SU-DHL-6 (cell line): ENCODE data around the gene CDH13.

Source experiments
- H2AFZ ChIP-seq: fragments of 200-600 bp; sonication (generic); 2 replicates; pipeline ENCODE4 v1.6.1; 2014; ENCODE audit warnings: low read depth, mild to moderate bottlenecking, moderate library complexity, mixed read lengths, antibody characterized with exemption, low read length; ENCODE audit not compliant: severe bottlenecking
- H3F3A ChIP-seq: fragments of 200-600 bp; shearing (Covaris generic); 2 replicates; pipeline ENCODE4 v1.6.0; 2016; ENCODE audit warnings: antibody characterized with exemption, mild to moderate bottlenecking; ENCODE audit not compliant: insufficient read depth
- H3K27ac ChIP-seq: fragments of 200-600 bp; sonication (generic); 2 replicates; pipeline ENCODE4 v1.5.1; 2016; ENCODE audit warnings: low read depth, mild to moderate bottlenecking, low read length, moderate library complexity, mixed read lengths
- H3K27me3 ChIP-seq: fragments of 200-600 bp; sonication (generic), shearing (Covaris generic); 2 replicates; pipeline ENCODE4 v1.6.0; 2014; ENCODE audit warnings: mild to moderate bottlenecking, low read length
- H3K36me3 ChIP-seq: fragments of 200-600 bp; sonication (generic); 2 replicates; pipeline ENCODE4 v1.6.1; 2014; ENCODE audit warnings: mild to moderate bottlenecking, low read length, mixed read lengths
- H3K4me2 ChIP-seq: fragments of 300-600, 200-600 bp; shearing (Covaris generic), sonication (generic); 2 replicates; pipeline ENCODE4 v1.6.0; 2014; ENCODE audit warnings: low read length, low read depth, mild to moderate bottlenecking; ENCODE audit not compliant: poor library complexity, severe bottlenecking
- H3K4me3 ChIP-seq: fragments of 200-600 bp; sonication (generic); 2 replicates; pipeline ENCODE4 v1.5.1; 2014; ENCODE audit warnings: antibody characterized with exemption, low read length, mild to moderate bottlenecking, mixed read lengths; ENCODE audit not compliant: insufficient read depth, poor library complexity, severe bottlenecking
- H3K79me2 ChIP-seq: fragments of 200-600 bp; sonication (generic); 2 replicates; pipeline ENCODE4 v1.6.1; 2014; ENCODE audit warnings: mild to moderate bottlenecking, low read length, moderate library complexity; ENCODE audit not compliant: insufficient read depth
- H3K9ac ChIP-seq: fragments of 200-600 bp; sonication (generic); 2 replicates; pipeline ENCODE4 v1.7.0; 2014; ENCODE audit warnings: mild to moderate bottlenecking, low read length
- H3K9me2 ChIP-seq: fragments of 200-600 bp; sonication (generic); replicated peaks from 2 replicates; pipeline ENCODE4 v1.6.1; 2014; ENCODE audit warnings: low read length; ENCODE audit not compliant: insufficient read depth
- H3K9me3 ChIP-seq: fragments of 200-600 bp; sonication (generic); 2 replicates; pipeline ENCODE4 v1.6.1; 2014; ENCODE audit warnings: low read length, mixed read lengths; ENCODE audit not compliant: insufficient read depth
- H4K20me1 ChIP-seq: fragments of 200-600 bp; sonication (generic); 2 replicates; pipeline ENCODE4 v1.6.1; 2014; ENCODE audit warnings: low read depth, mild to moderate bottlenecking, antibody characterized with exemption, low read length, moderate library complexity, mixed read lengths
- CTCF ChIP-seq: fragments of 200-600 bp; sonication (generic); IDR thresholded peaks from one replicate; pipeline ENCODE4 v1.5.1; 2017; ENCODE audit warnings: antibody characterized with exemption, mild to moderate bottlenecking, low read length, moderate library complexity; ENCODE audit not compliant: insufficient read depth, poor library complexity, severe bottlenecking
- EZH2phosphoT487 ChIP-seq: fragments of 200-600 bp; sonication (generic), shearing (Covaris generic); conservative IDR thresholded peaks from 2 replicates; pipeline ENCODE4 v1.6.1; 2018; ENCODE audit warnings: mild to moderate bottlenecking, antibody characterized with exemption, low read length, moderate library complexity, mixed read lengths

The CDH13 gene

GRCh38 chr16:83348991-83349390 is 722.2 kb downstream of the CDH13 start:
- Histone ChIP-seq H3K36me3 (no peaks in the 10 kb centered on the region), H3K9me2 (no peaks in the 10 kb centered on the region; the same call in 1 of the 2 replicates), H3K27me3 (no peaks in the 10 kb centered on the region), H2AFZ (no peak overlapping the region), H3K4me2 (no peak overlapping the region), H3K9me3 (no peaks in the 10 kb centered on the region), H3K4me3 (no peak overlapping the region), H3K9ac (no peak overlapping the region), H3F3A (no peaks in the 10 kb centered on the region), H3K79me2 (no peaks in the 10 kb centered on the region), H4K20me1 (no peaks in the 10 kb centered on the region), H3K27ac (no peak overlapping the region)
- TF ChIP-seq CTCF (no peak), EZH2phosphoT487 (no peak)

- Histone ChIP-seq H3K4me3 (no peak overlapping the region), H4K20me1 (no peaks in the 10 kb centered on the region), H3K27ac (no peak overlapping the region), H3K36me3 (no peaks in the 10 kb centered on the region), H3F3A (no peaks in the 10 kb centered on the region), H3K9ac (no peak overlapping the region), H3K4me2 (no peak overlapping the region), H3K9me3 (no peaks in the 10 kb centered on the region), H3K27me3 (no peaks in the 10 kb centered on the region), H3K79me2 (no peaks in the 10 kb centered on the region), H2AFZ (no peak overlapping the region), H3K9me2 (no peaks in the 10 kb centered on the region; the same call in 1 of the 2 replicates)
- TF ChIP-seq CTCF (no peak), EZH2phosphoT487 (no peak)
These were observed 723.7 kb downstream of the CDH13 start for GRCh38 chr16:83350481-83350880.

GRCh38 chr16:83351846-83352245 is 725.1 kb downstream of the CDH13 start:
- no peaks in the 10 kb centered on the region for H3K27me3 ChIP-seq
- H3K4me2 ChIP-seq, result no peak overlapping the region
- no peaks in the 10 kb centered on the region for H3K79me2 ChIP-seq
- H3K36me3 ChIP-seq, result no peaks in the 10 kb centered on the region
- no peaks in the 10 kb centered on the region for H3K9me3 ChIP-seq
- TF ChIP-seq EZH2phosphoT487 (no peak), CTCF (no peak)
- no peak overlapping the region for H3K27ac ChIP-seq
- no peak overlapping the region for H3K4me3 ChIP-seq
- H2AFZ ChIP-seq, result no peak overlapping the region
- no peaks in the 10 kb centered on the region for H3K9me2 ChIP-seq
- H3F3A ChIP-seq, result no peaks in the 10 kb centered on the region
- no peak overlapping the region for H3K9ac ChIP-seq
- no peaks in the 10 kb centered on the region for H4K20me1 ChIP-seq
